IMR-90 (cell line): ENCODE results near the gene ARHGEF1.

Experiments used
- BHLHE40 ChIP-seq: fragments of 150-350 bp; IDR thresholded peaks from 2 replicates; pipeline ENCODE4 v1.6.1; 2016; ENCODE audit warnings: mild to moderate bottlenecking, low read depth, low read length
- CEBPB ChIP-seq: IDR thresholded peaks from 2 replicates; pipeline ENCODE4 v1.6.1; 2012; ENCODE audit warnings: low read depth, low read length, improper control_type of control experiment
- CTCF ChIP-seq: conservative IDR thresholded peaks from 2 replicates; pipeline ENCODE4 v1.5.1; 2012; ENCODE audit warnings: mild to moderate bottlenecking, low read depth, low read length, improper control_type of control experiment
- ELK1 ChIP-seq: fragments of 150-350 bp; IDR thresholded peaks from 2 replicates; pipeline ENCODE4 v1.6.1; 2016; ENCODE audit warnings: low read depth, mild to moderate bottlenecking, low read length, moderate library complexity, borderline replicate concordance
- FOS ChIP-seq: fragments of 150-350 bp; IDR thresholded peaks from 2 replicates; pipeline ENCODE4 v1.6.1; 2016; ENCODE audit warnings: low read depth, low read length
- MAFK ChIP-seq: IDR thresholded peaks from 2 replicates; pipeline ENCODE4 v1.6.1; 2012; ENCODE audit warnings: low read depth, low read length, improper control_type of control experiment
- MAZ ChIP-seq: IDR thresholded peaks from 2 replicates; pipeline ENCODE4 v1.6.1; 2012; ENCODE audit warnings: low read depth, mild to moderate bottlenecking, low read length, improper control_type of control experiment, moderate library complexity, borderline replicate concordance
- MXI1 ChIP-seq: IDR thresholded peaks from 2 replicates; pipeline ENCODE4 v1.6.1; 2012; ENCODE audit warnings: low read depth, mild to moderate bottlenecking, low read length, moderate library complexity, borderline replicate concordance
- POLR2A ChIP-seq: IDR thresholded peaks from 2 replicates; pipeline ENCODE4 v1.6.1; 2012; ENCODE audit warnings: mild to moderate bottlenecking, low read depth, low read length
- RAD21 ChIP-seq: IDR thresholded peaks from 2 replicates; pipeline ENCODE4 v1.6.1; 2012; ENCODE audit warnings: low read length, improper control_type of control experiment
- RCOR1 ChIP-seq: IDR thresholded peaks from 2 replicates; pipeline ENCODE4 v1.6.1; 2012; ENCODE audit warnings: mild to moderate bottlenecking, low read length, improper control_type of control experiment; ENCODE audit not compliant: insufficient replicate concordance
- RFX5 ChIP-seq: IDR thresholded peaks from 2 replicates; pipeline ENCODE4 v1.8.0; 2012; ENCODE audit warnings: low read depth, mild to moderate bottlenecking, low read length, moderate library complexity

- TF ChIP-seq POLR2A: no peak
- no peak for TF ChIP-seq CTCF
- TF ChIP-seq RAD21: no peak
- no peak for TF ChIP-seq CEBPB
- no peak for TF ChIP-seq MXI1
- no peak for TF ChIP-seq MAZ
- no peak for TF ChIP-seq FOS
- no peak for TF ChIP-seq RFX5
- TF ChIP-seq BHLHE40: no peak
- TF ChIP-seq RCOR1: no peak
- no peak for TF ChIP-seq ELK1
- TF ChIP-seq MAFK: no peak
Measured at GRCh38 chr19:41844601-41845000, 38.4 kb upstream of the ARHGEF1 start, which contains the start of gene LYPD4.
